Activated T-cell treated with anti-CD3 and anti-CD28 coated beads, Interleukin-2, amount 50 U/mL, for 4 hours (primary cell): Measurements from ENCODE around the gene SLC4A1. TPM values are rescaled to one million over a fixed set of nuclear protein-coding genes. Genes with fewer than 3 reads are reported as not detected.

Experiments used
- ATAC-seq, 2 donors: fragments of 200-7000 bp; cut with Tn5 transposase; one replicate each; pipeline ENCODE4 v1.10.0; 2021
- DNase-seq: peaks from one replicate; pipeline ENCODE4 v3.0.0-alpha.2; 2020
- H3K27me3 Mint-ChIP-seq: one replicate; pipeline ENCODE4 v1.8.0; 2021; ENCODE audit warnings: low read depth, mixed read lengths
- H3K36me3 Mint-ChIP-seq: one replicate; pipeline ENCODE4 v1.8.0; 2022; ENCODE audit warnings: mixed read lengths; ENCODE audit not compliant: insufficient read depth
- H3K4me1 Mint-ChIP-seq: one replicate; pipeline ENCODE4 v1.8.0; 2021; ENCODE audit warnings: low read depth, mixed read lengths
- H3K4me3 Mint-ChIP-seq: one replicate; pipeline ENCODE4 v1.8.0; 2021; ENCODE audit warnings: mild to moderate bottlenecking, moderate library complexity, mixed read lengths
- H3K9me3 Mint-ChIP-seq: one replicate; pipeline ENCODE4 v1.8.0; 2021; ENCODE audit warnings: mixed read lengths
- total RNA-seq, 3 donors: library from RNA; stranded (reverse); gene quantifications; one replicate each; pipeline ENCODE4 v1.2.1, GENCODE V29; 2021

The SLC4A1 gene
- total RNA-seq, 3 donors from 2014 or later: not detected

DNA sequence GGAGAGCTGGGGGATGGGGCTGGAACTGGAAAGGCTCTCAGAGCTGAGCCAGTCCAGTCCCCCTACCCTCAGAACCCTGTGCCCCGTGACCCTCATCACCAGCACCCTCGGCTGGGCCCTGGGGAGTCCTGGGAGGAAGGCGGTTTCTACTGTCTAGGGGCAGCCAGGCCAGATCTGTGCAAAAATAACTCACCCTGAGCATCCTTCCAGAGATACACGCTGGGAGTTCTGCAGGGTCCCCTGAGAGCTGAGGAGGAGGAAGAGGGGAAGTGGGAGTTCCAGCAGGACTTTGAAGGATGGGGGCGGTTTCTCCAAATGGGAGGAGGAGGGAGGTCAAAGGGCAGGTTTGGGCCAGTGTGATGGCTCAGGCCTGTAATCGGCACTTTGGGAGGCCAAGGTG is 5.0 kb upstream of the SLC4A1 start:
- H3K4me1 Mint-ChIP-seq: no peaks in the 10 kb centered on the region
- H3K9me3 Mint-ChIP-seq: no peaks in the 10 kb centered on the region
- no peak for DNase-seq
- H3K4me3 Mint-ChIP-seq: no peak overlapping the region
- no peak for ATAC-seq
- no peaks in the 10 kb centered on the region for H3K36me3 Mint-ChIP-seq
- peaks cover 4% of the 10 kb centered on the region for H3K27me3 Mint-ChIP-seq

GRCh38 chr17:44272321-44272951 is 4.5 kb upstream of the SLC4A1 start:
- no peak for DNase-seq
- ATAC-seq: no peak
- Mint-ChIP-seq H3K9me3 (no peaks in the 10 kb centered on the region), H3K4me1 (no peaks in the 10 kb centered on the region), H3K27me3 (peaks cover 4% of the 10 kb centered on the region), H3K4me3 (no peak overlapping the region), H3K36me3 (no peaks in the 10 kb centered on the region)

GRCh38 chr17:44269535-44270240 is 1.8 kb upstream of the SLC4A1 start:
- Mint-ChIP-seq H3K27me3 (peaks cover 4% of the 10 kb centered on the region), H3K36me3 (no peaks in the 10 kb centered on the region), H3K4me3 (no peak overlapping the region), H3K4me1 (no peaks in the 10 kb centered on the region), H3K9me3 (no peaks in the 10 kb centered on the region)
- ATAC-seq (no peak), DNase-seq (no peak)

GRCh38 chr17:44268709-44269534 is 987 bp upstream of the SLC4A1 start:
- no peaks in the 10 kb centered on the region for H3K4me1 Mint-ChIP-seq
- no peak overlapping the region for H3K4me3 Mint-ChIP-seq
- no peaks in the 10 kb centered on the region for H3K9me3 Mint-ChIP-seq
- no peaks in the 10 kb centered on the region for H3K36me3 Mint-ChIP-seq
- ATAC-seq (no peak), DNase-seq (no peak)
- H3K27me3 Mint-ChIP-seq: peaks cover 4% of the 10 kb centered on the region

DNA sequence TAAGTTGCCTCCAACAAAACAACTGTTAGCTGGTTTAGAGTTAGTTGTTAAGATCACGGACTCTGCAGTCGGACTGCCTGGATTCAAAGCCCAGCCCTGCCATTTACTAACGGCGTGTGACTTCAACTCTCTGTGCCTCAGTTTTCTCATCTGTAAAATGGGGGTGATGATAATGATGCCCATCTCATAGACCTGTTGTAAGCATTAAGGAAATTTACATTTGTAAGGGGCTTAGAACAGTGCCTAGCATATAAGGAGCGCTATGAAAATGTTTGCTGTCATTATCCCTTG is 825 bp downstream of the SLC4A1 start:
- DNase-seq (no peak), ATAC-seq (no peak)
- H3K4me1 Mint-ChIP-seq: no peaks in the 10 kb centered on the region
- H3K27me3 Mint-ChIP-seq: peaks cover 4% of the 10 kb centered on the region
- no peak overlapping the region for H3K4me3 Mint-ChIP-seq
- H3K36me3 Mint-ChIP-seq: no peaks in the 10 kb centered on the region
- H3K9me3 Mint-ChIP-seq: no peaks in the 10 kb centered on the region

GRCh38 chr17:44266402-44267164 is 1.4 kb downstream of the SLC4A1 start:
- H3K4me3 Mint-ChIP-seq: no peak overlapping the region
- no peaks in the 10 kb centered on the region for H3K27me3 Mint-ChIP-seq
- no peaks in the 10 kb centered on the region for H3K36me3 Mint-ChIP-seq
- ATAC-seq (no peak), DNase-seq (no peak)
- no peaks in the 10 kb centered on the region for H3K4me1 Mint-ChIP-seq
- H3K9me3 Mint-ChIP-seq: no peaks in the 10 kb centered on the region

GRCh38 chr17:44263345-44263902 is 4.5 kb downstream of the SLC4A1 start:
- H3K4me3 Mint-ChIP-seq: no peak overlapping the region
- no peaks in the 10 kb centered on the region for H3K4me1 Mint-ChIP-seq
- no peaks in the 10 kb centered on the region for H3K9me3 Mint-ChIP-seq
- no peaks in the 10 kb centered on the region for H3K36me3 Mint-ChIP-seq
- no peak for DNase-seq
- no peaks in the 10 kb centered on the region for H3K27me3 Mint-ChIP-seq
- no peak for ATAC-seq

DNA sequence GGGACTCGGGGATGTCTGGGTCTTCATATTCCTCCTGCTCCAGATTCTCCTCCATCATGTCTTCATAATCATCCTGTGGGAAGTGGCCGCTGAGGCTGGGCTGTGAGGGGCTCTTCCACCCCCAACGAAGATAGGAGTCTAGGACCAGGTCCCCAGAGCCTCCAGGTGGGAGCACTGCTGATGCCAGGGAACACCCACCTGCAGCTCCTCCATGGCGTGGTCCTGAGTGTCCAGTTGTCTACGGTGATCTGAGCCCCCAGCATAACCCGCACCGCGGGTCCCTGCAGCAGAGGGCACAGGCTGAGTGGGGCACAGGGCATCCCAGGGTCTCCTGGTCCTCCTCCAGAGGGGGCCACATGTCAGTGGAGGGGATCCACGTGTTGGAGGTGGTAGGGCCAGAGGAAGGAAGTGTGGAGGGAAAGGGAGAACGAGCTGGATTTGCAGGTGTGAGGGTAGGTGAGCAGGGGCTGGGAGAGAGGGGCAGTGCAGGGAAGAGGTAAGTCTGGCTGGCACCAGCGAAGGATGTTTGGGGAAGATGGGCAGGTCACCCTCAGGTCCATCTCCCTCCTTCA is 5.2 kb downstream of the SLC4A1 start:
- Mint-ChIP-seq H3K9me3 (no peaks in the 10 kb centered on the region), H3K4me1 (no peaks in the 10 kb centered on the region), H3K36me3 (no peaks in the 10 kb centered on the region), H3K4me3 (no peak overlapping the region), H3K27me3 (no peaks in the 10 kb centered on the region)
- DNase-seq (no peak), ATAC-seq (no peak)

DNA sequence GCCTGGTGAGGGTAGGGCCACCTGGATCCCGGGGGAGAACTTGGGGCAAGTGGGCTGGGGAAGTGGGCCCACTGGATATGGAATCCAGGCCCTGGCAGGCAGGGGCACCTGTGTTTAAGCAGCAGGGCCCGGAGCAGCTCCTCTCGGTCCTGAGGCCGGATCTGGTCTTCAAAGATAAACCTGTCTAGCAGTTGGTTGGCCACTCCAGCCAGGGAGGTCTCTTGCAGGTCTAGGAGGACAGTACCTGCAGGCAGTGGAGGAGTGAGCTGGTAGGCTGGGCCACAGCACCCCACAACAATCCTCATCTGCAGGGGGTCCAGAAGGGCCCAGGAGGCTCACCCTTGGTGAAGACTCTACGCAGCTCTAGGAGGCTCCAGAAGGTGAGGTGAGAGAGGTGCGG is 7.6 kb downstream of the SLC4A1 start:
- no peaks in the 10 kb centered on the region for H3K4me1 Mint-ChIP-seq
- H3K27me3 Mint-ChIP-seq: no peaks in the 10 kb centered on the region

GRCh38 chr17:44258811-44259351 is 9.1 kb downstream of the SLC4A1 start:
- Mint-ChIP-seq H3K27me3 (no peaks in the 10 kb centered on the region), H3K36me3 (no peaks in the 10 kb centered on the region), H3K4me1 (no peaks in the 10 kb centered on the region), H3K9me3 (no peaks in the 10 kb centered on the region), H3K4me3 (no peak overlapping the region)
- peak in 1 of 2 donors; percentile 18 for ATAC-seq
- no peak for DNase-seq

More for the DNA sequence above, 7.6 kb downstream of the SLC4A1 start:
- Mint-ChIP-seq H3K36me3 (no peaks in the 10 kb centered on the region), H3K9me3 (no peaks in the 10 kb centered on the region), H3K4me3 (no peak overlapping the region)
- ATAC-seq (no peak), DNase-seq (no peak)

- no peak overlapping the region for H3K4me3 Mint-ChIP-seq
- no peak for ATAC-seq
- H3K4me1 Mint-ChIP-seq: no peaks in the 10 kb centered on the region
- H3K27me3 Mint-ChIP-seq: no peaks in the 10 kb centered on the region
- no peaks in the 10 kb centered on the region for H3K36me3 Mint-ChIP-seq
- H3K9me3 Mint-ChIP-seq: no peaks in the 10 kb centered on the region
- DNase-seq: no peak
These were observed 9.8 kb downstream of the SLC4A1 start for GRCh38 chr17:44257815-44258760.

GRCh38 chr17:44256671-44257070 is 11.3 kb downstream of the SLC4A1 start:
- no peak overlapping the region for H3K4me3 Mint-ChIP-seq
- H3K4me1 Mint-ChIP-seq: no peaks in the 10 kb centered on the region
- H3K9me3 Mint-ChIP-seq: no peaks in the 10 kb centered on the region
- no peaks in the 10 kb centered on the region for H3K27me3 Mint-ChIP-seq
- no peaks in the 10 kb centered on the region for H3K36me3 Mint-ChIP-seq
- no peak for ATAC-seq
- DNase-seq: no peak

GRCh38 chr17:44255915-44256314 is 12.0 kb downstream of the SLC4A1 start:
- Mint-ChIP-seq H3K36me3 (no peaks in the 10 kb centered on the region), H3K9me3 (no peaks in the 10 kb centered on the region), H3K4me3 (no peak overlapping the region), H3K27me3 (no peaks in the 10 kb centered on the region), H3K4me1 (no peaks in the 10 kb centered on the region)
- no peak for ATAC-seq
- no peak for DNase-seq
